Measurements from ENCODE around the gene KLHL14.

KLHL14 gene

DNA sequence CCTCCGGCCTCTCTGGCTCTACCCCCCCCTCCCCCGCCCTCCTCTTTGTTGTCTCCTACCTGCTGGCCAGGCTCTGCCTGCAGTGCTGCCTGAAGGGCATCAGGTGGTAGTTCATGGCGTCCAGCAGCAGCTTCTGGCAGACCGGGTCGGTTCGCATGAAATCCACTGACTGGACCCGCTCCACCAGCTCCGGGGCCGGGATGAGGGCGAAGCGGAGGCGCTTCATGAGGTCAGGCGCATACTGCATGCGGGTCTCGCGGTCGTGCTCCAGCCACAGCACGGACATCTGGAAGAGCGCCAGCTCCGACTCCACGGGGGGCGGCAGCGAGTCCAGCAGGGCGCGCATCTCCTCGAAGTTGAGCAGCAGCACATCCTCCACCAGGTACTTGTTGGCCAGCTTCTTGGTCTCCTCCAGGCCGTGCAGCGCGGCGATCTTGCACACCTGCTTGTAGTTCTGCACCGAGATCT lies 3.2 kb downstream of the KLHL14 start:
- no peak for FAIRE-seq

DNA sequence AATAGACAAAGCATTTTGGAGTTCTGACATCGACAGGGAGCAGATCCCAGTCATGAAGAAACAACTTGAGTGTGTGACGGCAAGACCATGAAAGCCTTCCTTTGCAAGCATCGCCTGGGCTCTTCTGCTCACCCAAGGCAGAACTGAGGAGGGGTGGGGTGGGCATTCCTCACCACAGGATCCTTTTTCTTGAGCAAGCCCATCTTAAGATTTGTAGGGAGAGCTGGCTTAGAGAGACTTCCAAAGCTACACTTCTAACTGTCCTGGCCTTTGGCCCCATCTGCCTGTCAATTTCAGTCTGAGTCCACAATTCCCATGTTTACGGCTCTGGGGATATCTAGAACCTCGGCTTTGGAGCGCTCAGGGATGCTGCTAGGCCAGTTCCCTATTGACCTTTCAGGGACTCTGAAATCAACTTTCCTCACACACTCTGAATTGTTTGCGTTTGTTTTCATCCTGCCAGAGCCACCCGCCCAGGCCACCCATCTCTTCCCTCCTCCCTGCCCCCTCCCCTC lies 3.7 kb downstream of the KLHL14 start:
- no peak for FAIRE-seq

DNA sequence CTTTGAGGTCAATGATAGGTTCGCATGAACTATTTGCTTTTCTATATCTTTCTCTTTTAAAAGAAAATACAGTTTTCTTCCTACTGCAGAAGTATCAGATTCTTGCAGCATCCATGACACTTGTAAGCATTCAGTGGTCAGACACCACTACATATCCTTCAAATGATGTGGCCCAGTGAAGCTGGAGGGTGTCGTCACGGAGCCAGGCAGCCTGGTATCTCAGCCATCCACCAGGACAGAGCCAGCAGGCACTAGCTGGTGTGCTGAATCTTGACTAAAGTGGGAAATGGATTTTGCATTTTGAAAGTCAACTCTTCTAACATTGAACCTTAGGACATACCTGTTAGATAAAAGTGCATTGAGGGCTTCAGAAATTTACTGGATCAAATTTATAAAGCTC lies 5.4 kb downstream of the KLHL14 start:
- FAIRE-seq, result no peak

DNA sequence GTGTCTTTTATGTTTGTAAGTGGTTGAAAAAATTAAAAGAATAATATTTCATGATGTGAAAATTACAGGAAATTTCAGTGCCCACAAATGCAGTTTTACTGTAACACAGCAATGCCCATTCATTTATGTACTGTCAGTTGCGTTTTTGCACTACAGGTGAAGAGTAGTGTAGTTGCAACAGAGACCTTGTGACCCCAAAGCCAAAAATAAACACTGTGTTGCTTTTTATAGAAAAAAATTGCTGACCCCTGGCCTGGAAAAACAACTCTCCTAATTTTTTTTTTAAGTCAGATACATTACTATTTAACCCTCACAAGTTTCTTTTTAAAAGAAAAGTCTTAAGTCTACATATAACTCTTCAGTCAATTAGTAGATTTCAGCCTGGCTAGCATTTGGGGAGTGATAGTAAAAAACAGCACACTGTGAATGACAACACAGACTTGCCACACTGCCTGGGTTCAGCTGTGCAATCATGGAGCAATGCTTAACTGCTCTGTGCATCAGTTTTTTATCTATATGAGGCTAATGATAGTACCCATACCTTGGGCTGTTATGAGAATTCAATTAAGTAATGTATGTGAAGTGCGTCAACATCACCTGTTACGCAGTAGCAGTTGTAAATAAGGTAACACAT lies 8.1 kb downstream of the KLHL14 start:
- no peak for FAIRE-seq

DNA sequence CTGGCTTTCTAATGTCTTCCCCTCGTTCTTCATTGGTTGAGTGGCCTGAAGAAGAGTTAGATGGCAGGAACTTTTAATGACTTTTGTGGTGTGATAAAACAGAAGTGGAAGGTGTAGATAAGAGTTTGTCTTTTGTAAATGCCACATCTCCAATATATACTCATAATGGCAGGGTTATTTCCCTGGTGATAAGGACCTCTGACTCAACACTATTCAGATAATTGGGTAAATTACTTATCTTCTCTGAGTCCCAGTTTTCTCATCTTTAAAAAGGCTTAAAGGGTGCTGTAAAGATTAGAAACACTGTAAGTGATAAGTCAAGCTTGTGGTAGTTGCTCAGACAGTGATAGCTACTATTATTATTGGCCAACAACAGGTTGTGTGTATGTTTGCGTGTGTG lies 9.5 kb downstream of the KLHL14 start:
- no peak for FAIRE-seq

DNA sequence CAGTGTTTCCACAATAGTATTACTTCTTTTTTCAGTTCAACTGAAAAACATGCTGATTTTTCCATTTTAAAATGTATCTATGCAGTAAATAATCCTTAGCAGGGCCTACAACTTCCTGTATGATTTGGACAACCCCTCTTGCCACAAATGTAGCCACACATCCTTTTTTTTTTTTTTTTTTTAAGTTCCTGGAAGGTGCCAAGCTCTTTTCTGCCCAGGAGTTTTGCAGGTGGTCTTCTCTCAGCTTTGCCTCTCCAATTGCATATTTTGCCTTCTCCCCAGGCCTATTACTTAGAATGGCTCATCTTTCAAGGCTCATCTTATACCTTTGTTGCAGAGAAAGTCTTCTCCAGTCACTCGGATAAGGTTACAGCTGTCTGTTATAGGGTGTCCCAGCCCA lies 11.6 kb downstream of the KLHL14 start:
- no peak for FAIRE-seq

DNA sequence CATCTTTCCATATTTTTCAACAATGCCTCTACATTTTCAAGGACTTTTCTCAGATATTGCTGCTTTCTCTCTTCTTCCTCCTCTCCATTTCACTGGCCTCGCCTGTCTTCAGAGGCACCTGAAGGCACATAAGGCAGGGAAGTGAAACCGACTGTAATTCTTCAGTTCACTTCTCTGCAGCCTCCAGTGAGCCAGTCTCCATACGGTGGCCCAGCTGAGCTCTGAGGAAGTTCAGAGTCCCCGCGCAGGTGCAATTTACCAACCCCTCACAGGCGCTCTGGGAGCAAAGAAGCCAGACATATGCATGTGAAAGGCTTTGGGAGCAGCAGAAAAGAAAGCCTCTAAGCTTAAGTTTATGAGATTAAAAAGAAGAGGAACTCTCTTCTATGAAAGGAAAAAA lies 12.4 kb downstream of the KLHL14 start:
- no peak for FAIRE-seq

DNA sequence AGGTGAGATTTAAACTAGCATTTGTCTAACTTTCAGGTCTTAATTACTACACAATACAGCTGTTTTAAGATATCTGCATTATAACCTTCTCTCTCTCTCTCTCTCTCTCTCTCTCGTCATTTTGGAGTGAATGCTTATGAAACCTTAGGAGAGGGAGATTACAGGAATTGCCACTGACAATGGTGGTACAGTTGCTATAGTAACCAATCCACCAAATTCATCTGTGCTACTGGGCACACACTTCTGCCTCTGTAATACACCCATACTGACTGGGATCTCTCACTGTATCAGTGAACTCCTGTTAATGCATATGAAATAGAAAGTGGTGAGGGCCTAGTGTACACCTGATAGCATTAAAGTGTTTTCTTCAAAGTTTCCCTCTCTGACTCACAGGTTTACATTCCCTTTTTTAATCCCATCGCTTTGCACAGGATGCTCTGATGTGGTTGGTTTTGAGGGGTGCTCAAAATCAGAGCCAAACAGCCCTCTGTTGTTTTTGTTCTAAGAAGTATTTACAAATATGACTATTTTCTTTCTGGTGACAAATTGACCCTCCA lies 13.1 kb downstream of the KLHL14 start:
- no peak for FAIRE-seq

DNA sequence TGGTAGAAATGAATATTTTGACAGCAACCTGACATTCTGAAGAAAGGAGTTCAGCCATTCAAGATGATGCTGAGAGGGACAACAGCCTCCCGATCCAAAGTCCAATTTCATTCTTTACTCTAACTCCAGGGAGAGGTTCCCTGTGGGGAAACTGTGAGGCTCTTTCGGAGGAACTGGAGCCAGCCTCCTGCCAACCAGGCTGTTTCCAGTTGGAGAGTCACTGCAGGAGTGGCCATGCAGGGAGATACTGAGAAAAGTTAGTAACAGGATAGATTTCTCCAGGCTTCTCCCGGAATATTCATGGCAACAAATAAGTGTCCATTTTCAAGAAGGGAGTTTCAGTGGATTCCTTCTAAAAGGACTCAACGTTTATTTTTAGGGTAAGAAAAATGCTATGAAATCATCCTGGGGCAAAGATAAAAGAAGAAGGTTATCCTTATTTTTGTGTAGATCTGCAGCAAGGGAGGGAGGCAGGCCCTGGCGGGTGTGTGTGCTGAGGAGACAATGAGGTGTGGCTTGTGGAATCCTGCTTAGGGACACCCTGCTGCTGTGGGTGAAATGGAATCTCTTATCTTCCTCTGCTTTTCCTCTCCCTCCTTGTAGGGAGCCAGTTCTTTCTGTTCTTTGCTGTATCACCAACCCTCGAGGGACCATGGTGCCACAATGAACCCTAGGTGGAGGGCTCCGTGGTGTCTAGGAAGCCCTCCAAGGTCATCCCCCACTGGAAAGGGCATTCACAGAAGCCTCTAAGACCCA lies 18.1 kb downstream of the KLHL14 start:
- FAIRE-seq, result no peak

DNA sequence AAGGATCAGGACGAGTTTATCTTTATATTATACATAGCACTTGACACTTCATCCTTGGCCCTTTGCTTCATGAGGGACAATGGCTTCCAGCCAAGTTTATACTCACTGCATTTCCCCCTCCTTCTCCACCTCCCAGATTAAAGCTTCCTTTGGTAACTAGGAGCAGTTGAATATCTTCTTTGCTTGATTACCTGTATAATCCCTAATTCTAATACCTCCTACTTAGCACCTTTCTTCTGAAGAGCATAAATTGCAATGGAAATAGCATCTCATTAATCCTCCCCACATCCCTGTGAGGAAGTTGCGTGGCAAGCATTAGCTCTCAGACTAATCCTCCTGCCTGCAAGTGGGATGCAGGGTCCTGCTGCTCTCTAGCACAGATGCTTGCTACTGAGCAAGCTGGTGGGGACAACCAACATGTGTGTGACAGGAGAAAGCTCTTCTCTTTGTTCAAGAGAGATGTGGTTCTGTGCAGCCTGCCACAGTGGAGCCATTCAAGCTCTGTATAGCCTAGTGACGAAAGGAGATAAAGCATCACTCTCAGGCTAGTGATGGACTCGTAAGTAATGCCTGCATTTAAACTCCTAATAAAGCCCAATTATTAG lies 19.1 kb downstream of the KLHL14 start:
- no peak for FAIRE-seq

DNA sequence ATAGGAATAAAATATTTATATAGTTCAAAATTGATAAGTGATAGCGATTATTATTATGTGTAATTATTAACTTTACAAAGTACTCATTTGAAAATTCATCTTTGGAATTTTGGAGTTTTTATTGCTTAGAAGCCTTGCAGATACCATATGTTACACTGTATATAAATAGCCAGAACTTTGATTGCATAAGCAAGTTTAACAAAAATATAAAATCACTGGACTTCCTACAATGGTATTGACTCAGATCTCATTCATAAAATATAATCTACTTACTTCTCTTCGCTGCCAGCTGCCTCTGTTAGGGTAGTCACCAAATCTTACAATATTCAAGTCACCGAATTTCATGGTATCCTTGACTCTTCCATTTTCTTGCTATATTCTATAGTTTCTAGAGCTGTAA lies 22.5 kb downstream of the KLHL14 start:
- no peak for FAIRE-seq

DNA sequence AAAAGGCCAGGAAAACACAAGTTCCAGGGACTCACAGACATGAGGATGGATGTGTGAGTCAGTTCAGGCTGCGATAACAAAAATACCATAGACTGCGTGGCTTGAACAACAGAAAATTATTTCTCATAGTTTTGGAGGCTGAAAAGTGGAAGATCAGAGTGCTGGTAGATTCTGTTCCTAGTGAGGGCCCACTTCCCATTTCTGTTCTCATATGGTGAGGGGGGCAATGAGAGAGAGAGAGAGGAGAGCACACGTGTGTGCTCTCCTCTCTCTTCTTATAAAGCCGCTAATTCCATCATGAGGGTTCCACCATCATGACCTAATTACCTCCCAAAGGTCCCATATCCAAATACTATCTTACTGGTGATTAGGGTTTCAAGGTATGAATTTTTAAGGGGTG lies 23.0 kb downstream of the KLHL14 start:
- no peak for FAIRE-seq

DNA sequence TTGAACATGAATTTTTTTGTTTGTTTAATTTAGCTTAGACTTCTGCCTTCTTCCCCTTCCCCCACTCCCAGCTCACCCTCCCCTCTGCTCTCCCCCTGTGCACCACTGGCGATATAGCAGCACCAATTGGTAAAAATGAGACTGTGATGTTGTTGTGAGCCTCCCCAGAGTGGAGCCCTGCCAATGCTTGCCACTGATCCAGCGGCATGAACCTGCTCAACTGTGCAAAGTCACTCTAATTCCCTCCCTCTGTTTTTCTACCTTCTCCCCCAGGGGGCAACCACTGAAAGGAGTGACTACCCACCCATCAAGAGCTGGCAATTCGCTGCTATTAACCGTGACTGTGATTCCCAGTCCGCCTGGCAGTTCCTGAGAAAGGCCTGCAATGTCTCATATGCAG lies 30.2 kb downstream of the KLHL14 start:
- no peak for FAIRE-seq

DNA sequence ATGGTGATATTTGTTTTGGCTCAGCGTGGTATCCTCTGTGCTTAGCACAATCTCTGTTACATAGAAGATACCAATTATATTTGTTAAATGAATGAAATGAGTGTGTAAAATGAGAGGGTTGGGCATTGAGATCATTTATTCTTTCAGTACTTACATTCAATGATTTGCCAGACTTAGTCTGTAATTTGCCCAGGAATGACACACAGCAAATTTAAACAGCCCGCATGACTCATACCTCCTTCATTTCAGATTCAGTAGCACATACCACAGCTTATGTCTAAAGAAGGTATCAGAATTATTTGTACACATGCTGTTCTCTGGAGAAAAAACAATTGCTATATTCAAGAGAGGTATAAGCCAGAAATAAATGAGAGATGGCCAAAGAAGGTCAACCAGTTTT lies 37.0 kb downstream of the KLHL14 start:
- FAIRE-seq, result no peak

DNA sequence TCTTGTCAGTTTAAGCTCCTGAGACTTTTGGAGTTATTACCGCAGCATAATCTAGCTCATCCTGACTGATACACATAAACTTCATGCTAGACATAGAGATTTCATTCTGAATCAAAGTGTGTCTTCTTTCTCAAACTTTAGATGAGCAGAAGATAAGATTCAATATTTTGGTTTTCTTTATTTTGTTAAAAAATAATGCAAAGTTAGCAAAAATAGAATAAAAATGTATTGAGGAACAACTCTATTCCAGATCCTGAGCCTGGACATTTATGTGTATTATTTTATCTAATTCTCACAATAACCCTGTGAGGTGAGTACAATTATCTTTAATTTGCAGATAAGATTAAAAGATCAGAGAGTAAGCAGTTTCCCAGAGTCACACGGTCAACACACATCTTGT lies 38.4 kb downstream of the KLHL14 start:
- no peak for FAIRE-seq

DNA sequence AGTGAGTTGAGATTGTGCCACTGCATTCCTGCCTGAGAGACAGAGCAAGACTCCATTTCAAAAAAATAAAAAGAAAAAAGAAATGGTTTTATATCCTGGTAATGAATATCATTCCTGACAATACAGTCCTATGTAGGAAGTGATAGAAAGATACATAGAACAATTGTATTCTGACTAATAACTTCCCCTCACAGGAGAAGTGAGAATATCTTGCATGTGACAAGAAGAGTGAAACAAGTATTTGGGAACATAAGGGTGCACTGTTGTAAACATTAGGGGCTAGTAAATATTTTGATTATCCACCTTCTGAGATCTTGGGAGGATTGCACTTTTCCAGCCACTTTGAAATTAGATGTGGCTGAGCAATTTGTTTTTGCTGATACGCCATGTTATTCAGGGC lies 40.7 kb downstream of the KLHL14 start:
- FAIRE-seq, result no peak

DNA sequence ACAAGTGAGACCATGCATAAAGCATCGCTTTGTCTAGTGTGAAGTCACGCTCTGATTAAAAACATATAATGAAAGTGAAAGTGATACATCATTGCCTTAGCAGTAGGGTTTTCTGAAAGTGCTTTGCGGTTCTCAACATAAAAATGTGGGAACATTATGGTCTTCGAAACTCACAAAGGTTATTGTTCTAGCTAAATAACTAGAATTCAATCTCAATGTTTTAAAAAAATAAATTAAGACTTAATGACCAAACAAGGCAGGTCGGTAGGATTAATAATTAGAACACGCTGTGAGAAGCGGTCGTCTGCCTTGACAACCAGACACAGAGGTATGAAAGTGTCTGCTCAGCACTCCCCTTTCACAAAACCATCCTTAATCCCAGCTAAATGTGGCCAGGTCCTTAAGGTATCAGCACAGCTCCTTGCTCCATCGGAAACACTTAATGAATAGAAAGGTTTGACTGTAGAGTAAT lies 42.2 kb downstream of the KLHL14 start:
- peak; percentile 89 for FAIRE-seq

DNA sequence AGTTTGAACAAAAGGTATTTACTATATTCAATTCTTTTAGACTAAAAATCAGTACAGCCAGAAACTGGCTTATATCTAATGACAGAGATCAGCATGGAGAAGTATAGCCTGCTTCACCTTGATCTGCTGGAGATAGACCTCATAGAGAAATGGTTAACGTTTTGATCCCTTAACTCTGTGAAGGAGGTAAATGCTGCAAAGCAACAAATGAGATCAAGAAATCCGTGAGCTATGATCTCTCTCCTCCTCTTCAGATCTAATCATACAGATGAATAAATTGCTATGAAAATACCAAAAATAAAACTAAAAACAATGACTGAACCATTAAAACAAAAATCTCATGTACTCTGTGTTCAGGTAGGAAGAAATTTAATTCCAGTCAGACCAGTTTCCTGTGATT lies 42.8 kb downstream of the KLHL14 start:
- peak; percentile 65 for FAIRE-seq

DNA sequence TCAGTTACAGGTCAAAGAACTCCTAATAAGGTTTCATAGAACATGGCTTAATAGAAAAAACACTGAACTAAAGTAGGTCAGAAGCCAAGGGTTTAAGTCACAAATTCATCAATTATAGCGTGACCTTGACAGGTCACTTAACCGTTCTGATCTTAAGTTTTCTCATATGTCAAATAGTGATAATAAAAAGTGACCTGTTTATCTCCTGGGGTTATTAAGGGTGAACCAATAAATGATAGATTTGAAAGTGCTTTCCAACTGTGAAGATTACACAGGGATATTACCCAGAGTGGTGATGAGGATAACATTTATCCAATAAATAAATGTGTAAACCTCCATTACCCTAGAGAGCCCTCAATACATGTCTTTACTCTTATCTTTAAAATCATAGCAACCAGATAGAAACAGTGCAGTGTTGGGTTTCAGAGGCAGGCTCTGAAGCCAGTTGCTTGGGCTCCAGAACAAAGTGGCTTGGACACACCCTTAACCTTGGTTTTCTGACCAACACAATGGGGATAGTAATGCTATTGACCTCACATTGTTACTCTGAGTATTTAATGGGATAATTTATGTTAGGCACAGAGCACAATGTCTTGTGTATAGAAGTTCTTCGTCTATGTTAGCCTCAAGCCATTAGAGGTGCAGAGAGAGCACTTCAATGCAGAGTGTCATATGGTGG lies 48.6 kb downstream of the KLHL14 start:
- peak; percentile 62 for FAIRE-seq

DNA sequence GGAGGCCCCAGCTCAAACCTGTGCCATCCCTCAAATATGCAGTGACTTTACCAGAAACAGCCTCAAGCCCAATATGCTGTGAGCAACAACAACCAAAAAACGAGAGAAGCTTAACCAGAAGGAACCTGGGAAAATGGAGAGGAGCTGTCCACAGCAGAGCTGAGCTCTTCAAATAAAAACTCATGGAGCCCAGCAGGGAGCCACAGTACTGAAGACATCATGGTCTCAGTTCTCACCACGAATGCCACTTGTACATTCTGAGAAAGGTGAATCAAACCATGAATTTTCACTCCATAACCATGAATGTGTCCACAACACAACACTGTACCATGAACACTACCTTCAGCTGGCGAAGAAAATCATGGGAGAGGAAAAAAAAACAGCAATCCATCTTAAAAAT lies 50.5 kb downstream of the KLHL14 start:
- no peak for FAIRE-seq

DNA sequence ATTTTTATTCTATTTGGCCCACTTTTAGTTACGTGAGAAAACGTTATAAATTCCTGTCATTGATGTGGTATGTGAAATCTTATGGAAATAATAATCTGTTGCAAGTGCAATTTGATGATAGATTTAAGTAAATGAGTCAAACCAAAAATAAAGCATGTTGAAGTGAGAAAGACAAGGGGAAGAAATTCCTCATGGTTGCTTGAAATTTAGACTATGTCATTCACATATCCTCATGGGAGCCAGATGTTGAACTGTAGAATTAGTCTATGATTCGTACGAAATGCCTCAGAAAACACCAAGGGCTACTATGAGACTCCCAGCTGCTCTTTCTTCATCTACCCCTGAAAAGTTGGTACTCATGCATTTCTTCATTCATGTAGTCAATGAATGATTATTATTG lies 55.7 kb downstream of the KLHL14 start:
- FAIRE-seq, result no peak

DNA sequence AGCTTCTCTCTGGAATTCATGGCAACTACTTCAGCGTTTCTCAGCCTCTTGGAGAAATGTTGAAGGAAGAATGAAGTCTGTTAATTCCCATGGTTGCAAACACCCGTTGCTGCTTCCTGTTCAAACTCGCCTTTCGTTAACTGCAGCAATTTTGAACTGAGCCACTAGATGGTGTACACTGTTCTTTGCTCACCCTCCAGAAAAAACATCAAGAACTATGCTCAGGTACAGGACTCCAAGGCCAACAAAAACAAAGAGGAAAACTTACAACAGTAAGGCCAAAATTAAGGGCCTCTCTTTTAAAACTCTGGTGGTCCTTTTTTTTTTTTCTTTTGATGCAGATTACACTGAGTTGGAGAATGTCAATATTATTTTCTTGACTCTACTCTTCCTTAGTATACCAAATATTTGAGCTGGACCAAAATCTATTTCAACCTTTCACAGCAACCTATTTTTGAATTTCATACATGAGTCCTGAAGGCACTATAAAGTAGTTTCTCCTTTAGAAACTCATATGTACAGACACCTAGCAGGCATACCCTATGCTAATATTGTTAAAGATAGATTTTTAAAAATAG lies 58.2 kb downstream of the KLHL14 start:
- FAIRE-seq, result peak; percentile 95

DNA sequence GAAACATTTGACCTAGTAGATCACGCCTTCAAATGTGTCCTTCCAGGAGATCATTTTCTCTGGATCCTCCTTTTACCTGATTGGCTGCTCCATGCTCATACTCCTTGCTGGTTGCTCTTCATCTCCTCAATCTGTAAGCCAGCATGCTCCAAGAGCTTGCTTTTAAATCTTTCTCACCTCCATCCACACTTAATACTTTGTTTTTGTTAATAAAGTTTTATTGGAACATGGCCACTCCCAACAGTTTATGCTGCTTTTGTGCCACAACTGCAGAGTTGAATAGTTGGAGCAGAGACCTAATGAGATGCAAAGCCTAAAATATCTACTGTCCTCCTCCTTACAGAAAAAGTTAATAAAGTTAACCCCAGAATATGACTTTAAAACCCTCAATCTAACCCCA lies 60.0 kb downstream of the KLHL14 start:
- FAIRE-seq, result no peak

Data from islet of Langerhans (tissue), 1 donor.